GM19455 (cell line): ENCODE results near the gene WAPL.
"Not testable (repeated sequence)": the region's sequence is repeated elsewhere in the genome, so short reads cannot be mapped to it uniquely, and the experiment has no call there.

Source experiments
- ATAC-seq: cut with Tn5 transposase; IDR thresholded peaks from one replicate; pipeline ENCODE4 v1.9.1; 2021; ENCODE audit not compliant: unreplicated experiment

WAPL gene

GRCh38 chr10:86525713-86526112 lies 4.1 kb upstream of the WAPL start:
- not testable (repeated sequence) for ATAC-seq

- ATAC-seq: no peak
Measured at GRCh38 chr10:86524225-86524962, 2.8 kb upstream of the WAPL start.

- no peak for ATAC-seq
Measured at GRCh38 chr10:86523348-86523747, 1.8 kb upstream of the WAPL start.

- ATAC-seq: no peak
Measured at GRCh38 chr10:86522510-86522855, 891 bp upstream of the WAPL start.

- peak; percentile 24 for ATAC-seq
Measured at GRCh38 chr10:86520871-86521677, 518 bp downstream of the WAPL start.

- no peak for ATAC-seq
Measured at GRCh38 chr10:86518781-86519180, 2.8 kb downstream of the WAPL start.

- no peak for ATAC-seq
Measured at GRCh38 chr10:86512137-86512536, 9.5 kb downstream of the WAPL start.

- no peak for ATAC-seq
Measured at GRCh38 chr10:86511027-86511865, 10.3 kb downstream of the WAPL start.

- no peak for ATAC-seq
Measured at GRCh38 chr10:86509145-86509544, 12.4 kb downstream of the WAPL start.

- no peak for ATAC-seq
Measured at GRCh38 chr10:86508217-86508616, 13.4 kb downstream of the WAPL start.

GRCh38 chr10:86506499-86506898 lies 15.1 kb downstream of the WAPL start:
- ATAC-seq: no peak

- no peak for ATAC-seq
Measured at GRCh38 chr10:86506062-86506461, 15.5 kb downstream of the WAPL start.

- no peak for ATAC-seq
Measured at GRCh38 chr10:86504510-86504909, 17.1 kb downstream of the WAPL start.

GRCh38 chr10:86500846-86501245 lies 20.7 kb downstream of the WAPL start:
- no peak for ATAC-seq

GRCh38 chr10:86498598-86498997 lies 23.0 kb downstream of the WAPL start:
- ATAC-seq: no peak

GRCh38 chr10:86497621-86498020 lies 24.0 kb downstream of the WAPL start:
- ATAC-seq: no peak

GRCh38 chr10:86489960-86490612 lies 31.5 kb downstream of the WAPL start:
- no peak for ATAC-seq

- no peak for ATAC-seq
Measured at GRCh38 chr10:86489071-86489810, 32.4 kb downstream of the WAPL start.

GRCh38 chr10:86486856-86487255 lies 34.7 kb downstream of the WAPL start:
- no peak for ATAC-seq

- ATAC-seq: no peak
Measured at GRCh38 chr10:86483664-86484063, 37.9 kb downstream of the WAPL start.
